ENCODE measurements around the gene CALN1.

Gene CALN1

GRCh38 chr7:72310301-72310700 lies 101.8 kb downstream of the CALN1 start:
- no peak for DNase-seq (ENCODE audit: extremely low read depth, low read depth)
- no peak for TF ChIP-seq CTCF (IDR thresholded peaks at IDR 0.05; ENCODE audit: low read depth, low read length)

GRCh38 chr7:72309476-72309875 lies 102.7 kb downstream of the CALN1 start:
- no peak for DNase-seq (ENCODE audit: extremely low read depth, low read depth)
- no peak for TF ChIP-seq CTCF (IDR thresholded peaks at IDR 0.05; ENCODE audit: low read depth, low read length)

DNA sequence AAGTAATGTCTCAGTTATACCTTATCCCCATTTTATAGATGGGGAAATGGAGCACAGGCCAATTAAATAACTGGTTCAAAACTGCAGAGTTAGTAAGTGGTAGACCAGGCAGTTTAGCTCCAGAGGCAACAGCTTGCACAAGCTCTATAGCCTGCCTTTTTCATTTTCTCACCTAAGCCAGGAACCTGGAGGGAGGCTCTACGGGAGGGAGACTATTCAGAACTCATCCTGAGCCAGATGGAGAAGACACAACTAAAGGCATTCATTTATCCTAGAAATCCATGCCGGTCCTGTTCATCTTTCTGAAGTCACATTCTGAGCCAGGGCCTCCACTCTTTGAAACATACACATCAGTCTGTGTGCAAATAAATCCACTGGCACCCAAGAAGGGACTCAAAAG lies 103.2 kb downstream of the CALN1 start:
- DNase-seq (ENCODE audit: extremely low read depth, low read depth): no peak
- TF ChIP-seq CTCF (IDR thresholded peaks at IDR 0.05; ENCODE audit: low read depth, low read length): no peak

DNA sequence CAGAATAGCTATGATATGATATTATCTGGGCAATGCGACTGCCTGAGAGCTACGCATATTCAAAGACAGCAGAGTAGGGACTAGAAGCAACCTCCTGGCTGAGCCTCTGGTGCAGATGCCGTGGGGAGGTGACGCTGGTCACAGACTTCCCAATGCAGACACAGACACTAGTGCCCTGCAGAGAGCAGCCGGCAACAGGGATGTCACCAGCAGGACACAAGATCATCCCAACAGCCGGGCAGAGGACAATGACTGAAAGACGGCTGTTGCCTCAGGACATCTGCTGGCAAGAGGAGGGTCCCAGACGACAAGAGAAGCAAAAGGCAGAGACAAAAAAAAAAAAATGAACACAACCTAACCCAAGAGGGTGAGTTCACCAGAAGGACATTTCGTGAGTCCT lies 104.6 kb downstream of the CALN1 start:
- DNase-seq (ENCODE audit: extremely low read depth, low read depth): no peak
- TF ChIP-seq CTCF (IDR thresholded peaks at IDR 0.05; ENCODE audit: low read depth, low read length): no peak

DNA sequence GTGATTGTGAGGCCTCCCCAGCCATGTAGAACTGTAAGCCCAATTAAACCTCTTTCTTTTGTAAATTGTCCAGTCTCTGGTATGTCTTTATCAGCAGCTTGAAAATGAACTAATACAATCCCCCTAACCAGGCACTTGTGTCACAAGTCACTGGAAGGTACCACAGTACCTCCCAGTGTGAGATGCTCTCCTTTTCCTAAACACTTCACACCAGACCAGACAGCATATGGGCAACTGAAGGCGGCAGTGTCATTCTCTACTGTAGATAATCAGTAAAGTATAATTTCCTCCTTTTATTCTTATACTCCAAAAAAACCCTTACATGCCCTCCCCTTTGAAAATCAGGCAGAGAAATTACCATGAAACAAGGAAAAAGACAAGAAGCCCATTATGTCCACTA lies 113.2 kb downstream of the CALN1 start:
- no peak for DNase-seq (ENCODE audit: extremely low read depth, low read depth)
- TF ChIP-seq CTCF (IDR thresholded peaks at IDR 0.05; ENCODE audit: low read depth, low read length): no peak

GRCh38 chr7:72298091-72298490 lies 114.0 kb downstream of the CALN1 start:
- no peak for DNase-seq (ENCODE audit: extremely low read depth, low read depth)
- no peak for TF ChIP-seq CTCF (IDR thresholded peaks at IDR 0.05; ENCODE audit: low read depth, low read length)

DNA sequence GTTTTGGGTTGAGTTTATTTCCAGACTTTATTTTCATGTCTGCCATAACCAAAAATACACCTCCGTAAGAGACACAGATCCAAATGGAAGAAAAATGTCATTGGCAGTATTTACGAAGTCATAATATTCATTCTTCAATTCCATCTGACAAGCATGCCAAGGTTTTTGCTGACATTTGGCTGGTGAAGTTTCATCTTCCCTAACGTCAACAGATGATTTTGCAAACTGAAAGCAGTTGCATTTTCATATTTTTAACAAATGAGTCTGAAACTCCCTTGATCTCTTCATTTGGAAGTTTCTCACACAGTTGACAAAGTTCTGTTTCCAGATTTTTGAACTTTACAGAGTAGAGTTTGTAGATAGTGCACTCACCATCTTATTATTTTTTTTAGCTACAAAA lies 114.5 kb downstream of the CALN1 start:
- TF ChIP-seq CTCF (IDR thresholded peaks at IDR 0.05; ENCODE audit: low read depth, low read length): no peak
- no peak for DNase-seq (ENCODE audit: extremely low read depth, low read depth)
